ENCODE measurements around the gene INO80D.
"Not testable (repeated sequence)": the region's sequence is repeated elsewhere in the genome, so short reads cannot be mapped to it uniquely, and the experiment has no call there.

INO80D gene, protein sequence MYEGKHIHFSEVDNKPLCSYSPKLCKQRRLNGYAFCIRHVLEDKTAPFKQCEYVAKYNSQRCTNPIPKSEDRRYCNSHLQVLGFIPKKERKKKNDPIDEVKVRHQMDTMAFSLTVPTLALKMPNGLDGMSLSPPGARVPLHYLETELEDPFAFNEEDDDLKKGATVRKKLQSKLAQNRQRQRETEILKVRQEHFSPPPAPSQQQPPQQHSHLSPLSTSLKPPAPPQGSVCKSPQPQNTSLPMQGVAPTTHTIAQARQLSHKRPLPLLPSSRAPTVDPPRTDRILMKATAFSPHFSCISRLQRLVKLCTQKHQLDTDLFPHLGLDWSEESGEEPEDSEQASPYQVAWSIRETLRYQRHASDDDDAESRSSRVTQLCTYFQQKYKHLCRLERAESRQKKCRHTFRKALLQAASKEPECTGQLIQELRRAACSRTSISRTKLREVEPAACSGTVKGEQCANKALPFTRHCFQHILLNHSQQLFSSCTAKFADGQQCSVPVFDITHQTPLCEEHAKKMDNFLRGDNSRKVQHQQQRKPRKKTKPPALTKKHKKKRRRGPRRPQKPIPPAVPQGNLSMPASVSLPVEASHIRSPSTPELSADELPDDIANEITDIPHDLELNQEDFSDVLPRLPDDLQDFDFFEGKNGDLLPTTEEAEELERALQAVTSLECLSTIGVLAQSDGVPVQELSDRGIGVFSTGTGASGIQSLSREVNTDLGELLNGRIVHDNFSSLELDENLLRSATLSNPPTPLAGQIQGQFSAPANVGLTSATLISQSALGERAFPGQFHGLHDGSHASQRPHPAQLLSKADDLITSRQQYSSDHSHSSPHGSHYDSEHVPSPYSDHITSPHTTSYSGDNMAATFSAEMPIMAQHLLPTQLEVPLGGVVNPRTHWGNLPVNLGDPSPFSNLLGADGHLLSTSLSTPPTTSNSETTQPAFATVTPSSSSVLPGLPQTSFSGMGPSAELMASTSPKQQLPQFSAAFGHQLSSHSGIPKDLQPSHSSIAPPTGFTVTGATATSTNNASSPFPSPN

GRCh38 chr2:206085742-206086445 lies at the start of gene INO80D:
Gene INO80D (minus strand): TSS chr2:206086174. CDS start chr2:206063016, 23,158 bp downstream.
- DNase-seq, result peak; percentile 68 to 82

- DNase-seq, result no peak
Observed at GRCh38 chr2:206127656-206128055, 41.7 kb upstream of the INO80D start.

GRCh38 chr2:206125901-206126300 lies 39.9 kb upstream of the INO80D start:
- no peak for DNase-seq

DNA sequence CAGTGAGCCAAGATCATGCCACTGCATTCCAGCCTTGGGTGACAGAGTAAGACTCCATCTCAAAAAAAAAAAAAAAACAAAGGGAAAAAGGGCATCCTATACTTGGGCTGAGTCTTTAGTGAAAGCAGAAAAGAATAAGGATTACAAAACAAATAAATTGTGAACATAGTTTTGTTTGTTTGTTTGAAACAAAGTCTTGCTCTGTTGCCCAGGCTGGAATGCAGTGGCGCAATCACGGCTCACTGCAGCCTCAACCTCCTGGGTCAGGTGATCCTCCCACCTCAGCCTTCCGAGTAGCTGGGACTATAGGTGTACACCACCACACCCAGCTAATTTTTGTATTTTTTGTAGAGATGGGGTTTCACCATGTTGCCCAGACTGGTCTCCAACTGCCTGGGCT lies 36.6 kb upstream of the INO80D start:
- DNase-seq, result not testable (repeated sequence)

- DNase-seq, result no peak
Observed at GRCh38 chr2:206116278-206116677, 30.3 kb upstream of the INO80D start.

DNA sequence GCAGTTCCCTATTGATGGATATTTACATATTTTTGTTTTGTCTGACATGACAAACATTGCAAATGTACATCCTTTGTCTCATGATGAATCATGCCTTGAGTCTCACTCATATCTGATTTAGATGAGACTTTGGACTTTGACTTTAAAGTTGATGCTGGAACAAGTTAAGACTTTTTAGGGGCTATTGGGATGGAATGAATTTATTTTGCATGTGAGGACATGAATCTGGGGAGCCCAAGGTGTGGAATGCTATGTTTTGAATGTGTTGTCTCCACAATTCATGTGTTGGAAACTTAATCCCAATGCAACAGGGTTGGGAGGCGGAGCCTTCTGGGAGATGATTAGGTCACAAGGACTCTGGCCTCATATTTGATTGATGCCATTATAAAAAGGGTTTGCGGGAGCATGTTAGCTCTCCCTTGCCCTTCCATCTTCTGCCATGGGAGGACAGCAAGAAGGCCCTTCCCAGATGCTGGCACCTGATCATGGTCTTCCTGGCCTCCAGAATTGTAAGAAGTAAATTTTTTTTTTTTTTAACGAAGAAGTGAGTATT lies 29.1 kb upstream of the INO80D start:
- no peak for DNase-seq

GRCh38 chr2:206112846-206113547 lies 27.0 kb upstream of the INO80D start:
- DNase-seq, result no peak

DNA sequence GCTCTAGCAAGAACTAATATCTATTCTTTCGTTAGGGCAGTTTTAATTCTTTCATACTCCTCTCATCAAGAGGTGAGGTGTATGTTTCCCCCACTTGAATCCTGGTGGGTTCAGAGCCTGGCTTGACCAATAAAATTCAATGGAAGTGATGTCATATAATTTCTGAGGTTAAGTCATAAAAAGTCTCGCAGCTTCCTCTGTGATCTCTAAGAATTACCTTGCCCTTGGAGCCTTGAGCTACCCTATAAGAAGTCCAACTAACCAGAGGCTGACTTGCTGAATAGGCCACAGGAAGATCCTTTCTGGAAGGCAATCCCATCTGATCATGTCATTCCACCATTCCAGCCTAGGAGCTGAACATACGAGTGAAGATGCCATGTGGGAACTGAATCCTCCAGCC lies 26.1 kb upstream of the INO80D start:
- DNase-seq, result no peak

- no peak for DNase-seq
Observed at GRCh38 chr2:206108713-206109112, 22.7 kb upstream of the INO80D start.

- DNase-seq, result no peak
Observed at GRCh38 chr2:206105541-206105940, 19.6 kb upstream of the INO80D start.

DNA sequence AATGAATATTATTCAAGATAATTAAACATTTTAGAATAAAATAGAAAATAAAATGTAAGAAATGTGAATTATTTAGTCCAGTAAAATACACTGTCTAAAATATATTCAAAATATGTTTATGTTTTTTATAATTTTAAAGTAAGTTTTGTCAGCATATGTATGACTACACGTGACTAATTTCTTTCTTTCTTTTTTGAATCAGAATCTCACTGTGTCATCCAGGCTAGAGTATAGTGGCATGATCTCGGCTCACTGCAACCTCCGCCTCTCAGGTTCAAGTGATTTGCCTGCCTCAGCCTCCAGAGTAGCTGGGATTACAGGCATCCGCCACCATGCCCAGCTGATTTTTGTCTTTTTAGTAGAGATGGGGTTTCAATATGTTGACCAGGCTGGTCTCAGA lies 19.1 kb upstream of the INO80D start:
- no peak for DNase-seq

DNA sequence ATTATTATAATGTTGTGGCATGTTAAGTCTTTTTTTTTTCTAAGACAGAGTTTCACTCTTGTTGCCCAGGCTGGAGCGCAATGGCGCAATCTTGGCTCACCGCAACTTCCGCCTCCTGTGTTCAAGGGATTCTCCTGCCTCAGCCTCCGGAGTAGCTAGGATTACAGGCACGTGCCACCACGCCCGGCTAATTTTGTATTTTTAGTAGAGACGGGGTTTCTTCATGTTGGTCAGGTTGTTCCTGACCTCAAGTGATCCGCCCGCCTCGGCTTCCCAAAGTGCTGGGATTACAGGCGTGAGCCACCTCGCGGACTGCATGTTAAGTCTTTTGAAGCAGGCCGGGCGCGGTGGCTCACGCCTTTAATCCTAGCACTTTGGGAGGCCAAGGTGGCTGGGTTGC lies 12.9 kb upstream of the INO80D start:
- not testable (repeated sequence) for DNase-seq

DNA sequence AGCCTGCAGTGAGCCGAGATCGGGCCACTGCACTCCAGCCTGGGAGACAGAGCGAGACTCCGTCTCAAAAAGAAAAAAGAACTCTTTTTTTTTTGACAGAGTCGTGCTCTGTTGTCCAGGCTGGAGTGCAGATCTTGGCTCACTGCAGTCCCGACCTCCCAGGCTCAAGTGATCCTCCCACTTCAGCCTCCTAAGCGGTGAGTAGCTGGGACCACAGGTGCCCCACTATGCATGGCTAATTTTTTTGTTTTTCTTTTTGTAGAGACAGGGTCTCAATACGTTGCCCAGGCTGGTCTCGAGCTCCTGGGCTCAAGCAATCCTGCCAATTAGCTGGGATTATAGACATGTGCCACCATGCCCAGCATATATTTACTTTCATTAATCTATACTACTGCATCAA lies 12.5 kb upstream of the INO80D start:
- DNase-seq, result no peak

GRCh38 chr2:206096876-206097275 lies 10.9 kb upstream of the INO80D start:
- no peak for DNase-seq

DNA sequence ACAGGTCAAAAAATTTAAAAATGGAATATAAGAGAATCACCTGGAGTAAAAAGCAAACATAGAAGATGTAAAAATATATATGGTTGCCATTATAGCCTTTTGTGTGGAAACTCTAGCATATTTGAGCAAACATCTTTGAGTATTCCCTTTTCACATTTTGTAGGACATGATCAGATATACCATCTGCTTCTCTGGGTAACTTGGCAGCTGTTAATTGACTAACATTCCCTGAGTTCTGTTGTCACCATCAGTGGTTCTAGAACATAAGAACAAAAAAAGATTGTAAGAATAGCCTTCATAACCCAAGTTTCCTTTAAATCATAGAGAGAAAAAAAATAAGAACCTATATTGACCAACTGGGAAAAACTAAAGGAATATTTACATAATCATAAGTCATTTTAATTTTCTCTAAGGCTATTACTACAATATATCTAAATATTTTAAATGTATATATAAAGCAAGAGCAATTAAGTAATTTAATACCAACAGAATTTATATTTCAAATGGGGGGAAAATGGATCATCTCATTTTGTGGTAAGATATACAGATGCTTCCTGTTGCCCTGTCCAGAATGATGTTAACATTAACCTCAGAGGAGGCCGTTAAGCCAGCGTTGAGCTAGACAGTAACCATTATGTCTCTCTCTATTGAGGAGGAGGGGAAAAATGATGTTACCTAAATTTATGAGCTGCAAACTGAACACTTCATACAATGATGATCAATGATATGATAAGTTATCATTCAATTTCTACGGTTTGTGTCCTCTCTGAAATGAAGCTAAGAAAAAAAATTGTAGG lies 9.8 kb upstream of the INO80D start:
- DNase-seq, result peak in 1 of 2 experiments; percentile 8

- DNase-seq, result no peak
Observed at GRCh38 chr2:206092297-206092696, 6.3 kb upstream of the INO80D start.

- DNase-seq, result no peak
Observed at GRCh38 chr2:206088248-206088647, 2.3 kb upstream of the INO80D start.

GRCh38 chr2:206086716-206087350 lies 859 bp upstream of the INO80D start:
- DNase-seq, result peak in 1 of 2 experiments; percentile 23

- DNase-seq, result peak in 1 of 2 experiments; percentile 20
Observed at GRCh38 chr2:206084870-206085741, 868 bp downstream of the INO80D start.

All from SHP77 (cell line).